PC-3 (cell line): ENCODE results near the gene ALOXE3.

Source experiments
- CTCF ChIP-seq: fragments of 300-600 bp; sonication (generic); conservative IDR thresholded peaks from 2 replicates; pipeline ENCODE4 v1.5.1; 2017; ENCODE audit warnings: antibody characterized with exemption, low read depth, mild to moderate bottlenecking, low read length
- EZH2 ChIP-seq: fragments of 300-600 bp; sonication (generic); IDR thresholded peaks from one replicate; pipeline ENCODE4 v1.6.1; 2017; ENCODE audit warnings: antibody characterized with exemption, mild to moderate bottlenecking, low read length; ENCODE audit not compliant: unreplicated experiment
- EZH2phosphoT487 ChIP-seq: fragments of 300-600 bp; sonication (generic); IDR thresholded peaks from 2 replicates; pipeline ENCODE4 v1.6.1; 2018; ENCODE audit warnings: mild to moderate bottlenecking, antibody characterized with exemption, low read length, borderline replicate concordance

GRCh38 chr17:8048236-8048635, 70.1 kb downstream of the ALOXE3 start:
- TF ChIP-seq EZH2 (no peak), CTCF (no peak), EZH2phosphoT487 (no peak)
